Measurements from ENCODE around the gene SGTB.

SGTB gene

GRCh38 chr5:65695896-65696295 lies 26.0 kb downstream of the SGTB start:
- H3K4me1 ChIP-seq (ENCODE audit: control insufficient read depth in 2 of 2, insufficient read depth in 1 of 2, low read depth in 1 of 2, low read length in 2 of 2) = peaks cover 0 to 3% of the 10 kb centered on the region in 2 donors
- H3K18ac ChIP-seq (ENCODE audit: low read length) = no peak overlapping the region
- peaks cover 0 to 22% of the 10 kb centered on the region in 2 donors for H3K36me3 ChIP-seq (replicated peaks in 1 of 2; ENCODE audit: control insufficient read depth in 2 of 2, insufficient read depth in 2 of 2, low read length in 2 of 2)
- no peak overlapping the region for H4K91ac ChIP-seq (ENCODE audit: low read depth, low read length, poor library complexity)
- H4K8ac ChIP-seq (ENCODE audit: low read depth, low read length) = no peak overlapping the region
- H2AK5ac ChIP-seq (ENCODE audit: low read depth, low read length) = no peak overlapping the region
- H2BK12ac ChIP-seq (ENCODE audit: low read length) = no peak overlapping the region
- H2BK5ac ChIP-seq (ENCODE audit: low read length) = no peak overlapping the region
- H3K4me3 ChIP-seq (ENCODE audit: low read length in 2 of 2) = no peak overlapping the region
- no peak overlapping the region for H3K27ac ChIP-seq (replicated peaks; ENCODE audit: low read length)
- H2BK120ac ChIP-seq (ENCODE audit: low read depth, low read length) = no peak overlapping the region
- no CpG with 5 or more reads among the region's 4 CpGs for WGBS, 2 donors (ENCODE audit: extremely low coverage in 2 of 2, insufficient read length in 2 of 2, insufficient replicate concordance in 1 of 2)
- H2AFZ ChIP-seq (ENCODE audit: low read length) = no peak overlapping the region
- H3K14ac ChIP-seq (ENCODE audit: low read length) = no peak overlapping the region
- no peak overlapping the region for H3K4me2 ChIP-seq (ENCODE audit: insufficient read depth, low read length, poor library complexity, severe bottlenecking)
- no peak overlapping the region for H3K23ac ChIP-seq (ENCODE audit: low read depth, low read length, poor library complexity)
- H2BK15ac ChIP-seq (ENCODE audit: low read length) = no peak overlapping the region
- no peaks in the 10 kb centered on the region for H3K27me3 ChIP-seq (ENCODE audit: control insufficient read depth in 3 of 3, insufficient read depth in 3 of 3, low read depth in 1 of 3, low read length in 3 of 3)
- no peaks in the 10 kb centered on the region for H3K9me3 ChIP-seq (replicated peaks in 1 of 2; ENCODE audit: control insufficient read depth in 2 of 2, insufficient read depth in 1 of 2, low read depth in 1 of 2, low read length in 2 of 2)
- no peaks in the 10 kb centered on the region for H3K79me1 ChIP-seq (ENCODE audit: low read depth, low read length)
- H3K9ac ChIP-seq (ENCODE audit: low read depth, low read length, poor library complexity) = no peak overlapping the region
- peak; percentile 3 for DNase-seq (ENCODE audit: low spot score)
- no peak overlapping the region for H3K4ac ChIP-seq (ENCODE audit: low read length)

GRCh38 chr5:65695162-65695755 lies 26.6 kb downstream of the SGTB start:
- Histone ChIP-seq H4K8ac (ENCODE audit: low read depth, low read length) (no peak overlapping the region), H2BK120ac (ENCODE audit: low read depth, low read length) (no peak overlapping the region), H3K18ac (ENCODE audit: low read length) (no peak overlapping the region), H3K9ac (ENCODE audit: low read depth, low read length, poor library complexity) (no peak overlapping the region), H3K4ac (ENCODE audit: low read length) (no peak overlapping the region), H2BK15ac (ENCODE audit: low read length) (no peak overlapping the region), H3K4me3 (ENCODE audit: low read length in 2 of 2) (no peak overlapping the region), H2BK12ac (ENCODE audit: low read length) (no peak overlapping the region), H3K4me1 (ENCODE audit: control insufficient read depth in 2 of 2, insufficient read depth in 1 of 2, low read depth in 1 of 2, low read length in 2 of 2) (peaks cover 0 to 3% of the 10 kb centered on the region in 2 donors), H3K4me2 (ENCODE audit: insufficient read depth, low read length, poor library complexity, severe bottlenecking) (no peak overlapping the region), H3K23ac (ENCODE audit: low read depth, low read length, poor library complexity) (no peak overlapping the region), H3K79me1 (ENCODE audit: low read depth, low read length) (no peaks in the 10 kb centered on the region), H2AFZ (ENCODE audit: low read length) (no peak overlapping the region), H3K9me3 (replicated peaks in 1 of 2; ENCODE audit: control insufficient read depth in 2 of 2, insufficient read depth in 1 of 2, low read depth in 1 of 2, low read length in 2 of 2) (no peaks in the 10 kb centered on the region), H3K27ac (replicated peaks; ENCODE audit: low read length) (no peak overlapping the region), H3K27me3 (ENCODE audit: control insufficient read depth in 3 of 3, insufficient read depth in 3 of 3, low read depth in 1 of 3, low read length in 3 of 3) (no peaks in the 10 kb centered on the region), H2BK5ac (ENCODE audit: low read length) (no peak overlapping the region), H2AK5ac (ENCODE audit: low read depth, low read length) (no peak overlapping the region), H4K91ac (ENCODE audit: low read depth, low read length, poor library complexity) (no peak overlapping the region), H3K36me3 (replicated peaks in 1 of 2; ENCODE audit: control insufficient read depth in 2 of 2, insufficient read depth in 2 of 2, low read length in 2 of 2) (peaks cover 0 to 26% of the 10 kb centered on the region in 2 donors), H3K14ac (ENCODE audit: low read length) (no peak overlapping the region)
- WGBS, 2 donors (ENCODE audit: extremely low coverage in 2 of 2, insufficient read length in 2 of 2, insufficient replicate concordance in 1 of 2) = no CpG with 5 or more reads among the region's 4 CpGs
- DNase-seq (ENCODE audit: low spot score) = no peak

GRCh38 chr5:65693121-65693520 lies 28.8 kb downstream of the SGTB start:
- Histone ChIP-seq H2BK15ac (ENCODE audit: low read length) (no peak overlapping the region), H4K8ac (ENCODE audit: low read depth, low read length) (no peak overlapping the region), H3K79me1 (ENCODE audit: low read depth, low read length) (no peaks in the 10 kb centered on the region)

GRCh38 chr5:65682148-65682547 lies 39.8 kb downstream of the SGTB start:
- Histone ChIP-seq H4K91ac (ENCODE audit: low read depth, low read length, poor library complexity) (no peak overlapping the region), H4K8ac (ENCODE audit: low read depth, low read length) (no peak overlapping the region), H3K4me2 (ENCODE audit: insufficient read depth, low read length, poor library complexity, severe bottlenecking) (no peak overlapping the region), H2BK12ac (ENCODE audit: low read length) (no peak overlapping the region), H3K4me3 (ENCODE audit: low read length in 2 of 2) (no peak overlapping the region), H2AFZ (ENCODE audit: low read length) (no peak overlapping the region), H3K36me3 (replicated peaks in 1 of 2; ENCODE audit: control insufficient read depth in 2 of 2, insufficient read depth in 2 of 2, low read length in 2 of 2) (peaks cover 0 to 57% of the 10 kb centered on the region in 2 donors), H3K14ac (ENCODE audit: low read length) (no peak overlapping the region), H3K9ac (ENCODE audit: low read depth, low read length, poor library complexity) (no peak overlapping the region), H2AK5ac (ENCODE audit: low read depth, low read length) (no peak overlapping the region), H3K27ac (replicated peaks; ENCODE audit: low read length) (no peak overlapping the region), H2BK15ac (ENCODE audit: low read length) (no peak overlapping the region), H3K27me3 (ENCODE audit: control insufficient read depth in 3 of 3, insufficient read depth in 3 of 3, low read depth in 1 of 3, low read length in 3 of 3) (no peaks in the 10 kb centered on the region), H3K4me1 (ENCODE audit: control insufficient read depth in 2 of 2, insufficient read depth in 1 of 2, low read depth in 1 of 2, low read length in 2 of 2) (no peaks in the 10 kb centered on the region), H2BK120ac (ENCODE audit: low read depth, low read length) (no peak overlapping the region), H3K18ac (ENCODE audit: low read length) (no peak overlapping the region), H3K4ac (ENCODE audit: low read length) (no peak overlapping the region), H3K9me3 (replicated peaks in 1 of 2; ENCODE audit: control insufficient read depth in 2 of 2, insufficient read depth in 1 of 2, low read depth in 1 of 2, low read length in 2 of 2) (no peaks in the 10 kb centered on the region), H3K79me1 (ENCODE audit: low read depth, low read length) (no peaks in the 10 kb centered on the region), H3K23ac (ENCODE audit: low read depth, low read length, poor library complexity) (no peak overlapping the region), H2BK5ac (ENCODE audit: low read length) (no peak overlapping the region)
- no CpG with 5 or more reads among the region's 3 CpGs for WGBS, 2 donors (ENCODE audit: extremely low coverage in 2 of 2, insufficient read length in 2 of 2, insufficient replicate concordance in 1 of 2)
- DNase-seq (ENCODE audit: low spot score) = no peak

More at GRCh38 chr5:65693121-65693520, 28.8 kb downstream of the SGTB start:
- H3K4me1 ChIP-seq (ENCODE audit: control insufficient read depth in 2 of 2, insufficient read depth in 1 of 2, low read depth in 1 of 2, low read length in 2 of 2) = peaks cover 0 to 3% of the 10 kb centered on the region in 2 donors
- no peak overlapping the region for H2BK120ac ChIP-seq (ENCODE audit: low read depth, low read length)
- no peak overlapping the region for H3K18ac ChIP-seq (ENCODE audit: low read length)
- H2BK5ac ChIP-seq (ENCODE audit: low read length) = no peak overlapping the region
- peaks cover 0 to 22% of the 10 kb centered on the region in 2 donors for H3K36me3 ChIP-seq (replicated peaks in 1 of 2; ENCODE audit: control insufficient read depth in 2 of 2, insufficient read depth in 2 of 2, low read length in 2 of 2)
- WGBS, 2 donors (ENCODE audit: extremely low coverage in 2 of 2, insufficient read length in 2 of 2, insufficient replicate concordance in 1 of 2) = 0% methylated on average over 1 of the region's 2 CpGs; no CpG with 5 or more reads in 1 of the 2 donors
- no peak overlapping the region for H3K9ac ChIP-seq (ENCODE audit: low read depth, low read length, poor library complexity)
- H3K27me3 ChIP-seq (ENCODE audit: control insufficient read depth in 3 of 3, insufficient read depth in 3 of 3, low read depth in 1 of 3, low read length in 3 of 3) = no peaks in the 10 kb centered on the region
- no peak overlapping the region for H3K4me3 ChIP-seq (ENCODE audit: low read length in 2 of 2)
- H3K9me3 ChIP-seq (replicated peaks in 1 of 2; ENCODE audit: control insufficient read depth in 2 of 2, insufficient read depth in 1 of 2, low read depth in 1 of 2, low read length in 2 of 2) = no peaks in the 10 kb centered on the region
- no peak for DNase-seq (ENCODE audit: low spot score)
- no peak overlapping the region for H3K23ac ChIP-seq (ENCODE audit: low read depth, low read length, poor library complexity)
- no peak overlapping the region for H4K91ac ChIP-seq (ENCODE audit: low read depth, low read length, poor library complexity)
- H3K4me2 ChIP-seq (ENCODE audit: insufficient read depth, low read length, poor library complexity, severe bottlenecking) = no peak overlapping the region
- H3K14ac ChIP-seq (ENCODE audit: low read length) = no peak overlapping the region
- H2AFZ ChIP-seq (ENCODE audit: low read length) = no peak overlapping the region
- H2BK12ac ChIP-seq (ENCODE audit: low read length) = no peak overlapping the region
- no peak overlapping the region for H3K27ac ChIP-seq (replicated peaks; ENCODE audit: low read length)
- no peak overlapping the region for H2AK5ac ChIP-seq (ENCODE audit: low read depth, low read length)
- H3K4ac ChIP-seq (ENCODE audit: low read length) = no peak overlapping the region

All from neuronal stem cell (in vitro differentiated cells).